CD4-positive, alpha-beta T cell treated with Interleukin-21 for 1 hour (primary cell): ENCODE data around the gene SLC15A3.
"Not testable (repeated sequence)": the region's sequence is repeated elsewhere in the genome, so short reads cannot be mapped to it uniquely, and the experiment has no call there.

Source experiments
- DNase-seq: peaks from one replicate; pipeline ENCODE4 v3.0.0-alpha.2; 2020

SLC15A3 gene

GRCh38 chr11:60974726-60975125, 22.8 kb upstream of the SLC15A3 start:
- peak; percentile 48 for DNase-seq

- DNase-seq: not testable (repeated sequence)
Observed at GRCh38 chr11:60974316-60974715, 22.3 kb upstream of the SLC15A3 start.

GRCh38 chr11:60973699-60974098, 21.7 kb upstream of the SLC15A3 start:
- DNase-seq: no peak

GRCh38 chr11:60972182-60973030, 20.4 kb upstream of the SLC15A3 start:
- peak; percentile 50 for DNase-seq

GRCh38 chr11:60971520-60971919, 19.5 kb upstream of the SLC15A3 start, which contains the start of gene CD6:
Gene CD6 (plus strand): TSS chr11:60971680. CDS start chr11:60971866, 186 bp downstream.
- peak; percentile 75 for DNase-seq

- no peak for DNase-seq
Observed at GRCh38 chr11:60970890-60971289, 18.9 kb upstream of the SLC15A3 start.

GRCh38 chr11:60970369-60970774, 18.4 kb upstream of the SLC15A3 start:
- peak; percentile 85 for DNase-seq

- no peak for DNase-seq
Observed at GRCh38 chr11:60968223-60968622, 16.2 kb upstream of the SLC15A3 start.

- DNase-seq: no peak
Observed at GRCh38 chr11:60966890-60967289, 14.9 kb upstream of the SLC15A3 start.

GRCh38 chr11:60964801-60965200, 12.8 kb upstream of the SLC15A3 start:
- no peak for DNase-seq

GRCh38 chr11:60960405-60960804, 8.4 kb upstream of the SLC15A3 start:
- no peak for DNase-seq

- DNase-seq: no peak
Observed at GRCh38 chr11:60959431-60959830, 7.5 kb upstream of the SLC15A3 start.

- DNase-seq: no peak
Observed at GRCh38 chr11:60957188-60957587, 5.2 kb upstream of the SLC15A3 start.

- no peak for DNase-seq
Observed at GRCh38 chr11:60955571-60955970, 3.6 kb upstream of the SLC15A3 start.

- no peak for DNase-seq
Observed at GRCh38 chr11:60954421-60954820, 2.4 kb upstream of the SLC15A3 start.

- DNase-seq: no peak
Observed at GRCh38 chr11:60953781-60954180, 1.8 kb upstream of the SLC15A3 start.

- DNase-seq: no peak
Observed at GRCh38 chr11:60952742-60953170, 780 bp upstream of the SLC15A3 start.

GRCh38 chr11:60951606-60951903, 421 bp downstream of the SLC15A3 start:
- no peak for DNase-seq

GRCh38 chr11:60950933-60951605, 907 bp downstream of the SLC15A3 start:
- no peak for DNase-seq

GRCh38 chr11:60950024-60950423, 2.0 kb downstream of the SLC15A3 start:
- DNase-seq: no peak

GRCh38 chr11:60948250-60948649, 3.7 kb downstream of the SLC15A3 start:
- DNase-seq: no peak

- no peak for DNase-seq
Observed at GRCh38 chr11:60947700-60948099, 4.3 kb downstream of the SLC15A3 start.

GRCh38 chr11:60946601-60947264, 5.2 kb downstream of the SLC15A3 start:
- no peak for DNase-seq

GRCh38 chr11:60945295-60945667, 6.7 kb downstream of the SLC15A3 start:
- no peak for DNase-seq
